ENCODE data around the gene DTHD1. TPM values are rescaled to one million over a fixed set of nuclear protein-coding genes. Genes with fewer than 3 reads are reported as not detected.

DTHD1 gene
- total and polyA plus RNA-seq, 10 of the 15 experiments (the other 5 are each of a cell fraction or from before 2014, with no cell fraction given): 0.05 to 2.8 (median 1.4) TPM

GRCh38 chr4:36392024-36392423 is 110.6 kb downstream of the DTHD1 start:
- no peaks in the 10 kb centered on the region for H3K4me1 ChIP-seq (ENCODE audit: control insufficient read depth, insufficient read depth, low read length)
- TF ChIP-seq ZNF207 (IDR thresholded peaks at IDR 0.05; ENCODE audit: borderline replicate concordance) (no peak), EED (IDR thresholded peaks at IDR 0.05; ENCODE audit: low read depth) (no peak), RELB (IDR thresholded peaks at IDR 0.05; ENCODE audit: low read depth) (no peak), MTA3 (IDR thresholded peaks at IDR 0.05; ENCODE audit: borderline replicate concordance, low read length) (no peak), CEBPZ (IDR thresholded peaks at IDR 0.05; ENCODE audit: low read depth, low read length) (no peak), RELA (IDR thresholded peaks at IDR 0.05; ENCODE audit: borderline replicate concordance, partially characterized antibody) (no peak), SMC3 (IDR thresholded peaks at IDR 0.05; ENCODE audit: borderline replicate concordance, low read length) (no peak), CHD1 (IDR thresholded peaks at IDR 0.05; ENCODE audit: low read depth, low read length) (no peak), MAX (IDR thresholded peaks at IDR 0.05; ENCODE audit: low read depth, low read length) (no peak), FOXM1 (IDR thresholded peaks at IDR 0.05; ENCODE audit: low read depth, low read length) (no peak), IRF4 (IDR thresholded peaks at IDR 0.05; ENCODE audit: low read depth, low read length) (no peak), BRCA1 (IDR thresholded peaks at IDR 0.05; ENCODE audit: low read depth, low read length) (no peak), NBN (IDR thresholded peaks at IDR 0.05) (no peak), ZNF622 (IDR thresholded peaks at IDR 0.05) (no peak), RUNX3 (IDR thresholded peaks at IDR 0.05; ENCODE audit: low read length) (no peak), MEF2B (IDR thresholded peaks at IDR 0.05; ENCODE audit: partially characterized antibody, poor library complexity, severe bottlenecking) (no peak), ATF7 (IDR thresholded peaks at IDR 0.05; ENCODE audit: low read depth) (no peak), BHLHE40 (IDR thresholded peaks at IDR 0.05; ENCODE audit: borderline replicate concordance in 1 of 2, low read depth in 2 of 2, low read length in 1 of 2) (no peak), HDGF (IDR thresholded peaks at IDR 0.05) (no peak)
- RAD21 ChIA-PET (ENCODE audit: unreplicated experiment): interaction anchor here (1.0 to 1.6 kb wide), 2 partner anchors 9 to 10 kb away, joined by 3 to 5 read pairs; no protein-coding TSS in a partner anchor
- no peak overlapping the region for H3K4me2 ChIP-seq (ENCODE audit: control insufficient read depth, insufficient read depth)
- CTCF ChIA-PET: interaction anchor here (0.7 to 2.0 kb wide), 4 partner anchors 8 to 999 kb away, joined by 3 to 14 read pairs (median 4); no protein-coding TSS in a partner anchor
- ATAC-seq (no peak), DNase-seq (ENCODE audit: low read depth, low spot score) (no peak), FAIRE-seq (no peak)
- H3K27ac ChIP-seq (ENCODE audit: control insufficient read depth, insufficient read depth): no peak overlapping the region
- no peak overlapping the region for H3K4me3 ChIP-seq
- POLR2A ChIA-PET: no interaction called here
- no peaks in the 10 kb centered on the region for H4K20me1 ChIP-seq (ENCODE audit: control insufficient read depth, insufficient read depth)
- H2AFZ ChIP-seq (ENCODE audit: control insufficient read depth, low read depth, low read length): no peak overlapping the region
- no TSS peak for BruUV-seq (replicated peaks)
- no peaks in the 10 kb centered on the region for H3K27me3 ChIP-seq (replicated peaks in 1 of 2; ENCODE audit: control insufficient read depth in 2 of 2, insufficient read depth in 2 of 2, low read length in 1 of 2)
- no peak overlapping the region for H3K9ac ChIP-seq (ENCODE audit: control insufficient read depth, insufficient read depth, low read length)
- intact Hi-C loops (cut with micrococcal nuclease; ENCODE audit: unreplicated experiment): no loop called here
- in situ Hi-C loops (cut with MboI): no loop called here
- H3K9me3 ChIP-seq (replicated peaks; ENCODE audit: control insufficient read depth, insufficient read depth, low read length): no peaks in the 10 kb centered on the region
- SMC1A ChIA-PET (ENCODE audit: uncharacterized antibody, unreplicated experiment): interaction anchor here (1.0 to 2.7 kb wide), 6 partner anchors 12 to 994 kb away, joined by 3 to 10 read pairs (median 4); no protein-coding TSS in a partner anchor
- no peaks in the 10 kb centered on the region for H3K36me3 ChIP-seq (ENCODE audit: control insufficient read depth in 2 of 2, insufficient read depth in 2 of 2, low read length in 1 of 2)
- WGBS (ENCODE audit: insufficient coverage, insufficient replicate concordance, low lambda C conversion rate, missing lambda C conversion rate): 83% methylated on average over 1 of the region's 1 CpG
- no peaks in the 10 kb centered on the region for H3K79me2 ChIP-seq (ENCODE audit: control insufficient read depth, insufficient read depth, low read length)
